Inflammatory macrophage (primary cell): ENCODE measurements around the gene PPIL6.
"Not testable (repeated sequence)": the region's sequence is repeated elsewhere in the genome, so short reads cannot be mapped to it uniquely, and the experiment has no call there.

Experiments
- DNase-seq, 2 donors: peaks; one replicate each; pipeline ENCODE4 v3.0.0-alpha.2; 2020 to 2022

PPIL6 gene

DNA sequence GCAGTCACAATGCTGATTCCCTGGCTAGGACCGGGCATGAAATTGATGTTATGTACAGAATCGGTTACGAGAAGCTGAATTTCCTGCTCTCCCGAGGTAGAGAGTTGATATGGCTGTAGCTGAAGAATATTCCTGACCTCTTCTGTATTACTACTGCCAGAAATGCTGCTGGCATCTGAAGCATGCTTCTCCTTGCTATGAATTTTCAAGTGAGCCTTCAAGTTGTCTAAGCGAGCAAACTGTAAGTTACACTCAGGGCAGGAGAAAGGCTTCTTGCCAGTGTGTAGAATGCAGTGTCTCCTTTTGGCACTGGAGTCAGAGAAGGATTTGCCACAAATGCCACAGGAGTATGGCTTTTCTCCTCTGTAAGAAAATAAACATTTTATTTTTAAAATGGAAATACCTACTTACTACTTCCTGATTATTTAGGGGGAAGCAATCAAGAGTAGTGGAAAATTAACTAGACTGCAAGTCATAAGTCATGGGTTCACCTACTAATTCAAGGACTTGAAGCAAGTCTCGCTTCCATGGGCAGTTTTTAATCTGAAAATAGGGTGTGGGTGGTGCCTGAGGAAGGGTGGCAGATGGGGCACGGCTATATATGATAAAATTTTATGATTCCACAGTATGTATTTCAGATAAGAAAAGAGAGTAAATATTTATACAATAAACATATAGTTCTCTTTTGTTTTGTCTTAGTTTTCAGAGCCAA is 25.9 kb upstream of the PPIL6 start:
- no peak for DNase-seq

DNA sequence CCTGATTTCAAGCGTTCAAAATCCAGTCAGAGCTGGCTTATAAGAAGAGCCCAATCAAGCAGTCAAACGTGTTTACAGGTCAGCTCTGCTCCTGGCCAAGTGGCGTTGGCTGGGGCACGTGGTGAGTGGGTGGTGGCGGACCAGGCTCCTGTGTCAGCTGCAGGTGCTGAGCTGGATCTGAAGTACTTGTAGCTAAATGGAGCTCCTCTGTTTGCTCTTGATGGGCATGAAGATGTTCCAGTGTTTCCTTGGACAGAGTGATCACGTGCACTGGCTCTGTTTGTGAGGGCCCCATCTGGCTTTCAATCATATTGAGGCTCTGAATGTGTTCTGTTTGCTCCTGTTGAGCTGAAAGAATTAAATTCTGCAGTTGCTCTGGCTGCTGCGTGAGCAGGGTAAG is 25.3 kb upstream of the PPIL6 start:
- no peak for DNase-seq

DNA sequence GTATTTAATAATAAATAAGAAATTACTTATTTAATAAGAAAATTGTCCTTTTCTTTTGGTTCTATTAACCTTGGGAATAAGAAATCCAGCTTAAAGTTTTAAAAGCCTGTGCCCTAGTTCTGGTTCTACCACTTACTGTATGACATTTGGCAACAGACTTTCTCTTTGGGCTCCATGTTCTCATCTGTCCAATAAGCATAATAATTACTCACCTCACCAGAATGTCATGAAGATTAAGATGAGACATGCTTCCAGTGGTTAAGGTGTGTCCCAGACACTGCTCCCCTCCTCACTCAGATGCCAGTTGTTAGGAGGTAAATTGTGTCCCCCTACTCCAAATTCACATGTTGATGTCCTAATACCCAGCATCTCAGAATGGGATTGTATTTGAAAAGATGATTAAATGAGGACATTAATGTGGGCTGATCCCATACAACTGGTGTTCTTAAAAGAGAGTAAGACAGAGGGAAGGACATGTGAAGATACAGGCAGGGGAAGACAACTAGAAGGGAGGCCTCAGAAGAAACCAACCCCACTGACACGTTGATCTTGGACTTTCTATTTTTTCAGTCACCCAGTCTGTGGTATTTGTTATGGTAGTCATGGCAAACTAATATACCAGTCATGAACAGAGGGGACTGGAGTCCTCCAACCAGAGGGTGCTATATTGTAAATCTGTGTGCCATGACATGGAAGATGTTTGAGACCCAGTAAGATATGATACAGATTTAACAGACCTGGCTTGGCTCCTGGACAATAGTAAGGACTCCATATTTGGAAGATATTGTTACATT is 21.5 kb upstream of the PPIL6 start:
- no peak for DNase-seq

DNA sequence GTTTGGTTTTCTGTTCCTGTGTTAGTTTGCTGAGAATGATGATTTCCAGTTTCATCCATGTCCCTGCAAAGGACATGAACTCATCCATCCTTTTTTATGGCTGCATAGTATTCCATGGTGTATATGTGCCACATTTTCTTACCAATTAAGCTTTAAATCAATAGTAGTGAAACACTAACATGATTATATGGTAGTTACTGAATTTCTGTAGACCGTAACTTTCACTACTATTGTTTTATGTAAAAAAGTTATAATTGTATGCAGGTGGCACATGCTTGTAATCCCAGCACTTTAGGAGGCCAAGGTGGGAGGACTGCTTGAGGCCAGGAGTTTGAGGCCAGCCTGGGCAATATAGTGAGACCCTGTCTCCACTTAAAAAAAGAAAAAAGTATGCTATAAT is 20.8 kb upstream of the PPIL6 start:
- DNase-seq = not testable (repeated sequence)

DNA sequence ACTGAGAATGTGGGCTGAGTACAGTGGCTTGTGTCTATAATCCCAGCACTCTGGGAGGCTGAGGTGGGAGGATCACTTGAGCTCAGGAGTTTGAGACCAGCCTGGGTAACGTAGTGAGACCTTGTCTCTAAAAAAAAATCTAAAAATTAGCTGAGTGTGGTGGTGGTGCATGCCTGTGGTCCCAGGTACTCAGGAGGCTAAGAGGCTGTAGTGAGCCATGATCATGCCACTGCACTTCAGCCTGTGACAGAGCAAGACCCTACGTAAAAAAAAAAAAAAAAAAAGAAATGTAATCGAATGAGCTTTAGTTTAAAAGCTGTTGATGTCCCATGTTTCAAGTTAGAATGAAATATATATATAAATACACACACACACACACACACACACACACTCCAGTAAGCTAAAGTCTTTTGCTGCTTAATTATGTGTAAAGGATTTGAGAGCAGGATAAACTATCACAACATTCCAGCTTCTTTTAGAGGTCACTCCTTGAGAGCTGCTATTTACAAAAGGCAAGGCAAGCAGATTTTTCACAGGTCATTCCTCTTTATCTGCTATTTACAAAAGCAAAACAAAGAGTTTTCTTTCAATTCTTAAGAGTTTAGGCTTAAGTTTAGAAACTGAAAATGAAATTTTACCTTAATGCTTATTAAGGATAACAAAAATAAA is 19.9 kb upstream of the PPIL6 start:
- DNase-seq = no peak

DNA sequence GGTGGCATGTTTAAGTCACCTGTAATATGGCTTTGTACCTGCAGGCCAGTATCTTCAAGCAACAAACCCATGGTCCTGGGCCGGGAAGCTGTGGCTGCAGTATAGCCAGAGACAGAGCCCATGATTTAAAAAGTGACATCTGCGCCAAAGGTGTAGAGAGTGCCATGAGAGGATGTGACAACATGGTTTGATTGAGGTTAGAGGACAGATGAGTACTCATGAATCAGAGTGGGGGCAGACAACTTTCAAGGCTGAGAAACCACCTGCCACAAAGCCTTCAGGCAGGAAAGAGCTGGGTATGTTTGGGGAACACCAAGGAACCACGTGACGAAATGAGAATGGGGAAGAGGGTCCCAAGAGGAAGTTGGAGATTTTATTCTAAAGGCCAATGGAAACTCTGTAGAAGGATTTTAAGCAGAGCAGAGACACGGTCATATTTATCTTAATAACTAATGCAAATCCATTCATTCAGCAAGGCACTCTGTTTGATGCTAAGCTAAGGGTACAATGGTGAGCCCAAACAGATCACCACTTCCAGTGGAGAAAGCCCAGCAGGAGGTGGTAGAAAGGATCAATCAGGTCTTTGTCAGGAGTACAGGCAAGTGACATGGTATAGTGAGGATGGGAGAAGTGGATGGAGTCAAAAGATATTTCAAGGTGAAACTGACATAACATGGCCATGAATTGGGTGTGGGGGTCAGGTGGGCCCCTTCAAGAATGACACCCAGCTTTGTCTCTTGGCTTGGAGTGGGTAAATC is 18.5 kb upstream of the PPIL6 start:
- DNase-seq = peak; percentile 67 to 82

DNA sequence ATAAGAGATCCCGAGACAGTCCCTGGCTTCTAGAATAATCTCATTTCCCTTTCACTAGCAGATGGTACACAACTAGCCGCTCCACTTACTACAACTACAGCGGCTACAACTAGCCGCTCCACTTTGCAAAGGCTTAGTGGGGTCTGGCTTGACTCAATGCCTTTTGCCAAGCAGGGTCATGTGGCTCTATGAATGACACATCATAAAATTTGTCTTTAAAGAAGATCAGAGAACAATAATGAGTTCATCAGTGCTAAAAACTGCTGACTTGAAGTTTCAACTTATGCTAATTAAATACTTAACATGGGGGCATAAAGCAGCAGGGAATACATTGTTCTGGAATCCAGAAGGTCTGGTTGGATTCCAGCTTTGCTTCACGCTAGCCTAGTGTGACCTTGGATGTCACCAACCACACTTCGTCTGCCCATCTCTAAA is 17.2 kb upstream of the PPIL6 start:
- no peak for DNase-seq

DNA sequence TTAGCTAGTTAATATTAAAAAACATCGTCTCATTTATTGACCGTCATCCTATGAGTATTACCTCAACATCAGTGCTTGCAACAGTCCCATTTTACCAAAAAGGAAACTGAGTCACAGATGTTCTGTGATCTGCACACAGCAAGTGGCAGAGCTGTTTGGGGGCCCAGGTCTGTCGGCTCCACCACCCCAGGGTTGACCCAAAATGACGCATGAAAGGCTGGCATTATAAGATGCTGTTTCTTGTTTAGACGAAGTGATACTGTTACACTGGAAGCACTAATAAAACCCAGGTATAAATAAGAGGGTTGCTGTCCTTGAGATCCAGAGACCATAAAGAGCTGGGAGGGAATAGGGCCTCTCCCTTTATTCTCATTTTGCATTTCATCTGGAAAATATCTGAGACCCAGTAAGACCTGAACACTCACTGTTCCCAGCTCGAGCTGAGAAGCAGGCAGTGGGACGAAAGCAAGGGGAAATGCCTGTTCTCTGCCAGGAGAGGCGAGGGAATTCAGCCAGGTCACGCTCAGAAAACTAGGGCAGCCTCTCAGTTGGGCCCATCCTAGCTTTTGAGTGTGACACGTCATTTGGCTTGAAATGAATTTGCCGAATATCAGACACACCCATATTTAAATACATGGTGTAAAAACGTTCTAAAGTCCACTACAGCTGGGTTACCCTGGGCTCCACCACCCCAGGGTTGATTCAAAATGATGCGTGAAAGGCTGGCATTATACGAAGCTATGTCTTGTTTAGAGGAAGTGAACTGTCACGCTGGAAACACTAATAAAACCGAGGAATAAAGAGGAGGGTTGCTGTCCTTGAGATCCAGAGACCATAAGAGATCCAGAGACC is 16.5 kb upstream of the PPIL6 start:
- no peak for DNase-seq

DNA sequence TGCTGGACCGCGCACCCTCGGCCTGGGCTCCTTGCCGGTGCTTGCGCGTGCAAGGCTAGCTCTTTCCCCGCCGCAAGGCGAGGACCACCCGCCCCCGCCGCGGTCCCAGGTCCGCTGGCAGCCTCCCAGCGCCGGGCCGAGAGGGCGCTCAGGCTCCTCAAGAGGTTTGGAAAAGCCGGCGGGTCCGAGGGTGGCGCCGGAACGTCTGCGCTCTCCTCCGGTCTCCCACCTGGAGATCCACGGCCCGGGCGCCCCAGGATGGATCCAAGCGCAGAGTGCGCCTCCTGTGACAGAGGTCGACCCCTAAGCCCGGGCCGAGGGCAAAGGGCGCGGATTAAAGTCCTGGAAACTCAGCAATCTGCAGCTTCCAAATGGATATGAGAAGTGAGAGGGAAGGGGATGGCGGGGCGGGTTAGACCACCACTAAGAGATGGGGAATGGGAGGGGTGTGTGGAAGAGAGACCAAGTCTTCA is 15.7 kb upstream of the PPIL6 start:
- no peak for DNase-seq

DNA sequence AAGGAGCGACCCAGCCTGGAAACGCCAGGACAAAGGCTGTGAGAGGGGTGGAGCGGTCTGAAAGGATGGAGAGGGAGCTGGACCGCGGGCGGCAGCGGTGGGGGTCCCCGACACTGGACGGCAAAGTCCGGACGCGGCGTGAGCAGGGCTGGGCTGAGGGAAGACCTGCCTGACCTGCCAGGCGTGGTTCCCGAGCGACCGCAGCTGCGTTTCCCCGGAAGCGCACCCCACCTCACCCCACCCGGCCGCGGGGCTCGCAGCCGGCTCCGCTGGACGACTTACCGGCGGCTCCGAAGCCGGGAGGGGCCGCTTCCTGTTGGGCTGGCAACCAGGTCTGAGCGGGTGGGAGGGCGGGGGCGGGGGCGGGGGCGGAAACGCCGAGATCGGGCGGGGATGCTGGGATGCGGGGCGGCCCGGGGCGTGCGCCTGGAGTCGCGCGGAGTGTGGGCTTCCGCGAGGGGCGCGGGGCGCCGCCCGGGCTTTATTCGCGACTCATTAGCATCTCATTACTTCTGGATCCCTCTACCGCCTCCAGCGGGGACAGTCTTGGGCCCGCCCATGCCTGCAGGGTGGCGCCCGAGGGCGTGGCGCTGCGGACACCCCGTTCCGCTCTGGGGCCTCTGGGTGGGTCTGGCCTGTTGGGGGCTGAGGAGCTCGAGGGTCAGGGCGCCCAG is 15.1 kb upstream of the PPIL6 start, which contains the start of gene MICAL1:
TSS of gene MICAL1 (minus strand) at position 336 of the 674 bp plus-strand sequence. CDS start 1,576 bp downstream, outside the sequence.
- peak; percentile 82 to 86 for DNase-seq

DNA sequence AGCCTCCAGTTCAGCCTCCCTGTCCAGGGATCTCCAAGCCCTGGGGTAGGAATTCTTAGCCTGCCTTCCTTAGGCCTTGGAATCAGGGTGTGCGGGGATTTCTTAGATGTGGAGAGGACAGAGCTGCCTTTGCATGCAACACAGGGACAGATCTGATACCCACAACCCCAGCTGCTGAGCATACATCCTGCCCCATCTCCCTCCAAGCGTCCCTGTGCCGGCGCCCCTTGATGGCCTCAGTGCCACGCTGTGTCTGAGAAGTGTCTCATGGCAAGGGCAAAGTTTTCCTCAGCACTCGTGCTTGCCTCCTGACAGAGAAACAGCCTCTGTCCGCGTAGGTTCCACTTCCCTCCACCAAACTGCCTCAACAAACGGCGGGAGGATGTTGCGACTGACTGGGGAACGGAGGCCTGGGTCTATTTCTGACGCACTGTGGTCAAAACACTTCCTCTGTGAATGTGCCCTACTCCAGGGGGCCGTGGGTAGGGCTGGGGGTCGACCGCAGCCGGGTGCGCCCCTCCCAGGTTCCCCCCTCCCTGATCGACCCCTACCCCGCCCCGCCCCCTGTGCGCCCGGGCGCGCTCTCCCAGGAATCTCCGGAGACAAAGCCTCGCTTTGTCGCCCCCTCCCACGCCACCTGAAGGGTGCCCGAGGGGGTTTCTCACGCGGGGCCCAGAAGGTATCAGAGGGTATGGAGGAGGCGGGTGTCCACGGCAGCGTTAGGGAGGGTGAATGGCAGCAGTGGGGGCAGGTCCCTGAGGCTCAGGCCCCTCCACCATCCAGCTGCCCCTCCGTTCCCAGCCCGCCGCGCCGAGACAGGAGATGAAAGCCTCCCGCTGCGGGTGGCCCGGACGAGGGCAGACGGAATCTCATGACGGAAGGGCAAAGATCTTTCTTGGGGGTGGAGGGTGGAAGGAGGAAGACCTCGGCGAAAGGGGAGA is 14.3 kb upstream of the PPIL6 start:
- DNase-seq = peak; percentile 87 to 93

DNA sequence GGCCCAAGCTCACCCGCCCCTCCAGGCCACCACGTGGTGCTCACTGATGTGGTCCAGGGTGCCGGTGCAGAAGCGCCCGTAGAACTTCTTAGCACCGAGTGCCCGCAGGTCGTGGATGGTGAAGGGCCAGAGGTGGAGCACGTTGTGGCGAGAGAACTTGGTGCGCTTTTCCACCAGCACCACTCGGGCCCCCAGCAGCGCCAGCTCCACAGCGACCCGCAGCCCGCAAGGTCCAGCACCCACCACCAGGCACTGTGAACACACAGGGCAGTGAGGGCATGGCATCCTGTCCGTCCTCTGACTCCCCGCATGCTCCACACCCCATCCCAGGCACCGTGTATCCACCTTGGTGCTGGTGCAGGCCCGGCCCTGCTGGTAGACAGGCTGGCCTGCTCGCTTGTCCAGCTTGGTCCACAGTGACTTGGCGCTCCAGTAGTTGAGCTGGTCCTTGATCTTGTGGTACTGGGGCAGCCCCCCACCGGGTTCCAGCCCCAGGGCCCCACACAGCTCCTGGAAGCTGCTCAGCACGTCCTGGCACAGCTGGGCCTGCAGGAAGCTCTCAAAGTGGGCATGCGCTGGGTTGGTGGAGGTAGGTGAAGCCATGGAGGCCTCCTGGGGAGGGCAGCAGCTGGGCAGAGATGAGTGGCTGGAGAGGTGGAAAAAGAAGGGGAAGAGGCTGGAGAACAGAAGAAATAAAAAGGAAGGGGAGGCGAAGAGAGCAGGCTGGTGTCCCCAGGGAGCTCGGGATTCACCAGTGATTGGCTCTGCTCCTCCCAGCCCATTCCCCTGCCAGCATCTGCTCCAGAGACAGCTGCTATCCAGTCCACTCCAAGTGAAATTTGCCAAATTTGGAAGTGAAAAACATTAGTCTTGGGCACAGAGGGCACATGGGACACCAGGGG is 13.4 kb upstream of the PPIL6 start:
- no peak for DNase-seq

DNA sequence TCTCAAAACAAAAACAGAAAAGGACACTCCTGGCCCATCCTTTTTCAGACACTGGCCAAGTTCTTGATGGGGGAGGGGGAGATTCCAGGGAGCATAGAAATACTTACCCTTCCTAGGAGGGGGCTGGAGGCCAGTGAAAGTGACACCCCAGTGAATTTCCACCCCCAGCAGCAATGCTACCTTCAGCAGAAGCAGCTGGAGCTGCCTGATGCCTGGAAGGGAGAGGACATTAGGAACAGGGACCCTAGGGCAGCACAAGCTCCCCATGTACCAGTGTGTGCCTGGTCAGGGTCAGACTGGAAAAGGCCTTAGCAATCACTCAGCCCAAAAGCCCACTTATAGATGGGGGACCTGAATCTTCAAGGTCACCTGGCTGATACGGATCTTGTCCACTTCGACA is 12.7 kb upstream of the PPIL6 start:
- no peak for DNase-seq

DNA sequence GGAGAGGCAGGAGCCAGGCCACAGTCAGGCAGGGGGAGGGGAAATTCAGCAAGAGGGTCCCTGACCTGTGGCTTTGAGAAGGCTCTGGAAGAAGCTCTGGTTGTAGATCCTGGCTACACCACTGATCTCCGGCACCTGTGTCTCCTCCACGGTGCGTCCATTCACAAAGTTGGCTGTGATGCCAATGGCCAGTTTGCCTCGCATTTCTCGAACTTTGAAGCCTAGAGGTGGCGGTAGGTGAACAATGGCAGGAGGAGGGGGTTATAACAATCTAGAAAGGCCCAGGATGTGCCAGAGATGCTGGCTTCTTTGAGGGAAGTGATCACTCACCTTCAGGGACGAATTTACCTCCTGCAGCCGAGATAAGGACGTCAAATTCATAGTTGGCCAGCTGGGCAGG is 11.8 kb upstream of the PPIL6 start:
- no peak for DNase-seq

DNA sequence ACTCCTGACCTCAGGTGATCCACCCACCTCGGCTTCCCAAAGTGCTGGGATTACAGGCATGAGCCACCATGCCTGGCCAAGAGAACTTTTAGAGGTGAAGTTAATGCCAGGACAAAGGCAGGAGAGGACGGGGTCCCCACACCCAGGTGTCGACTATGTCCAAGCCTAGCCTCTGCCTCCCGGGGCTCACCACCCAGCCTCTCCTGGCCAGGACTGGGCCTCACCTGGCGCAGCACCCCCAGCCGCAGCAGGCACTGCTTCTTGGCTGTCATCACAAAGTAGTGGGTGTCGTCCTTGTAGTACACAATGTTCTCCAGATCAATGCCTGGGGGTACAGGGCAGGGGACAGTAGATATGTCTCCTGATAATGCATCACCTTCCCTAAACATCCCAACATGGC is 10.9 kb upstream of the PPIL6 start:
- DNase-seq = no peak

DNA sequence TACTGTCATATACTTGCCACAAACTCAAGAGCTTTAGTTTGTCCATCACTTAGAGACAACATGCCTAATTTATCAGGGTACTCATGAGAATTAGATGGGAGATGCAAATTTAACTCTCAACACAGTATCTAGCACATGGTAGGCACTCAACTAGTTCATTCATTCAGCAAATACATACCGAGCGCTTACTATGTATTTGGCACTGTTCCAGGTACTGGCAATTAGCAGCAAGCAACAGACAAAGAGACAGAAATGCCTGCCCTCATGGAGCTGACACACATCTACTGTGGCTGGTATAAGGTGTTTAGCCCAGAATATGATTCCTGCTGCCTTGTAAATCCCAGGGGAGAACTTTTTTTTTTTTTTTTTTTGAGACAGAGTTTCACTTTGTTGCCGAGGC is 10.4 kb upstream of the PPIL6 start:
- DNase-seq = no peak

DNA sequence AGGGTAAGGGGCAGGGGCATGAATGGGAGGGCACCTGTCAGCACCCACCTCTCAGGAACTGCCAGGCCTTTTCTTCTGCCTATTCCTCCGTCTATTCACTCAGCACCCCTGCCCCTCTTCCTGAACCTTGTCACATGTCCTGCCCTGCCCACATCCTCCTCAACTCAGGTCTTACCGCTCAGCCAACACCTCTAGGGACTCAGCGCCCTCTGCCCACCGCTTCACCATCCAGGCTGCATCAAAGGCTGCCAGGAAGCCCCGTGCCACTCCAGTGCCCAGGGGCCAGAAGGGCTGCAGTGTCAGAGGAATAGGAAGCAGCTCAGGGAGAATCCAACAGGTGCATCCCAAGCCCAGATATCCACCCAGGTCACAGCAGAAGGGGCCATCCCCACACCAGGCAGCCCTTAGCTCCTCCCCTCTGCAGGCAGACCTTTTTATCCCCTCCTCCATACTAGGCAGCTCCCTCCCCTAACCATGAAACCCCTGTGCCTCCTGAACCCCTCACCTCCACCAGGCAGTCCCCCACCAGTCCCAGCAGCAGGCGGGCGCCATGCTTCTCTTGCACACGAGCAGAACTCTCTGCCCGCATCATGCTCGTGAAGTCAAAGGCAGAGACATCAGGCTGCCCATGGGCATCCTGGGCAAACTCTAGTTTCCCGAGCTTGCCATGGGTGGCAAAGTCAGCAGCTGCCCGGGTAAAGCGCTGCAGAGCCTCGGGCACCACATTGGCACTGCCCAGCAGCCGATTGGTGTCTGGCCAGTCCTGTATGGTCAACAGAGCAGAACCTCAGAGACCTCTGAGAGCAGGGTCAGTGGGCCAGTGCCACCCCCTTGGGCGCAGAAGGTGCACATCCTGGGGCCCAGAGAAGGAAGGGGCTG is 9.6 kb upstream of the PPIL6 start:
- no peak for DNase-seq
